Osteoblast (primary cell): ENCODE results near the gene DNAJC9. TPM values are rescaled to one million over a fixed set of nuclear protein-coding genes. Genes with fewer than 3 reads are reported as not detected.

Source experiments
- DNase-seq: peaks from one replicate; pipeline ENCODE4 v3.0.0; 2011; ENCODE audit warnings: low spot score, mixed read lengths; ENCODE audit not compliant: insufficient read length; ENCODE audit errors: missing footprints
- H2AFZ ChIP-seq: 2 replicates; pipeline ENCODE4 v1.6.0; 2011; ENCODE audit warnings: mild to moderate bottlenecking, low read length
- H3K27ac ChIP-seq: 2 replicates; pipeline ENCODE4 v1.5.1; 2011; ENCODE audit warnings: mild to moderate bottlenecking, low read depth, low read length, moderate library complexity
- H3K27me3 ChIP-seq: 2 replicates; pipeline ENCODE4 v1.6.0; 2012; ENCODE audit warnings: mild to moderate bottlenecking, control low read depth, inconsistent platforms, low read length, moderate library complexity; ENCODE audit not compliant: insufficient read depth
- H3K36me3 ChIP-seq: 2 replicates; pipeline ENCODE4 v1.5.1; 2011; ENCODE audit warnings: mild to moderate bottlenecking, low read length, control low read depth, moderate library complexity; ENCODE audit not compliant: insufficient read depth
- H3K4me1 ChIP-seq: 2 replicates; pipeline ENCODE4 v1.5.1; 2011; ENCODE audit warnings: mild to moderate bottlenecking, low read length, control low read depth, moderate library complexity; ENCODE audit not compliant: insufficient read depth
- H3K4me2 ChIP-seq: 2 replicates; pipeline ENCODE4 v1.6.0; 2011; ENCODE audit warnings: mild to moderate bottlenecking, low read length; ENCODE audit not compliant: insufficient read depth
- H3K4me3 ChIP-seq: fragments of 200-600 bp; sonication (generic); 3 replicates; pipeline ENCODE4 v1.5.1; 2012; ENCODE audit warnings: mild to moderate bottlenecking, low read length, inconsistent platforms; ENCODE audit not compliant: insufficient read depth
- H3K79me2 ChIP-seq: 2 replicates; pipeline ENCODE4 v1.6.0; 2012; ENCODE audit warnings: mild to moderate bottlenecking, low read length, control low read depth, inconsistent platforms; ENCODE audit not compliant: insufficient read depth
- H3K9me3 ChIP-seq: 2 replicates; pipeline ENCODE4 v1.5.1; 2011; ENCODE audit warnings: low read depth, low read length, control low read depth
- H4K20me1 ChIP-seq: 2 replicates; pipeline ENCODE4 v1.6.0; 2012; ENCODE audit warnings: mild to moderate bottlenecking, low read length, control low read depth; ENCODE audit not compliant: insufficient read depth
- total RNA-seq: library from RNA; depleted of rRNA; stranded (reverse); fragments of >200 nt; gene quantifications from 2 replicates; pipeline ENCODE4 v1.2.3, GENCODE V29; 2012
- TF ChIP-seq, protein P1 (sequence below): IDR thresholded peaks from 2 replicates; pipeline ENCODE4 v1.5.1; 2011; ENCODE audit warnings: mild to moderate bottlenecking, low read depth, low read length, moderate library complexity; ENCODE audit errors: extremely low read depth

DNAJC9 gene
- total RNA-seq, 1 donor, result 18.8 TPM

DNA sequence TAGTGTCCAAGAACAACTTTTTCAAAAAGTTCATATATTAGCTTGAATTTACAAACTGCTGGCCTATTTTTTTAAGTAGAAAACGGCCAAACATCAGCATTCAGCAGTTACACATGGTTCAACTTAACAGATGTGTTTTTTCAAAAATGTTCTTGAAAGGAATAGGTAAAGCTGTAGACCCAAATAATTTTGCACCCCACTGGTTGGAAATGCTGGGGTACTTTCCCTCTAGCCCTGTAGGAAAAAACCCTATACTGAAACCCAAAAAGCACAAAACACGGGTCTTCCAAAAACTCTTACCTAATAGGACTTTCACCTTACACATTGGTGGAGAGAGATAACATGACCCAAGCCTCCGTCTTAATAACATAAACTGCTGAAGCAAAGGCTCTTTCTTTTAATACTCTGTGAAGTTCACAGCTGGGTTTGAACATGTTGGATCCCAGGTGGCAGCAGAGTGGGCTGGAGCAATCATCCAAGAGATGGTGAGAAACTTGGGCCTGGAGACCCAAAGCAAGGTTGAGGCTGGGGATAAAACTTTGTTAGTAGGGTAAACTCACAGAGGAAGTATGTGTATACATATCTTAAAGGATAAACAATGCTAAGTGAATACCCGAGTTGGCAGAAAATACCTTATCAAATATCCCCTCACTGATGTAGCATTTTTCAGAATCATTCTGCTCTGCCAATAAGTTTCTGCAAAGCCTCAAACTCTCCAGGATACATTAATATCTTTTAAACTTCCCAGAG is 629 bp upstream of the DNAJC9 start:
- Histone ChIP-seq H3K27me3 (no peaks in the 10 kb centered on the region), H3K27ac (peak overlapping the region; percentile 50), H3K79me2 (peaks cover 67% of the 10 kb centered on the region), H4K20me1 (no peaks in the 10 kb centered on the region), H3K4me1 (peaks cover 33% of the 10 kb centered on the region), H2AFZ (peak overlapping the region; percentile 72), H3K36me3 (peaks cover 42% of the 10 kb centered on the region), H3K9me3 (no peaks in the 10 kb centered on the region), H3K4me3 (peak overlapping the region; percentile 89), H3K4me2 (peak overlapping the region; percentile 83)
- TF ChIP-seq, protein P1, sequence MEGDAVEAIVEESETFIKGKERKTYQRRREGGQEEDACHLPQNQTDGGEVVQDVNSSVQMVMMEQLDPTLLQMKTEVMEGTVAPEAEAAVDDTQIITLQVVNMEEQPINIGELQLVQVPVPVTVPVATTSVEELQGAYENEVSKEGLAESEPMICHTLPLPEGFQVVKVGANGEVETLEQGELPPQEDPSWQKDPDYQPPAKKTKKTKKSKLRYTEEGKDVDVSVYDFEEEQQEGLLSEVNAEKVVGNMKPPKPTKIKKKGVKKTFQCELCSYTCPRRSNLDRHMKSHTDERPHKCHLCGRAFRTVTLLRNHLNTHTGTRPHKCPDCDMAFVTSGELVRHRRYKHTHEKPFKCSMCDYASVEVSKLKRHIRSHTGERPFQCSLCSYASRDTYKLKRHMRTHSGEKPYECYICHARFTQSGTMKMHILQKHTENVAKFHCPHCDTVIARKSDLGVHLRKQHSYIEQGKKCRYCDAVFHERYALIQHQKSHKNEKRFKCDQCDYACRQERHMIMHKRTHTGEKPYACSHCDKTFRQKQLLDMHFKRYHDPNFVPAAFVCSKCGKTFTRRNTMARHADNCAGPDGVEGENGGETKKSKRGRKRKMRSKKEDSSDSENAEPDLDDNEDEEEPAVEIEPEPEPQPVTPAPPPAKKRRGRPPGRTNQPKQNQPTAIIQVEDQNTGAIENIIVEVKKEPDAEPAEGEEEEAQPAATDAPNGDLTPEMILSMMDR, result no peak
- DNase-seq, result no peak

DNA sequence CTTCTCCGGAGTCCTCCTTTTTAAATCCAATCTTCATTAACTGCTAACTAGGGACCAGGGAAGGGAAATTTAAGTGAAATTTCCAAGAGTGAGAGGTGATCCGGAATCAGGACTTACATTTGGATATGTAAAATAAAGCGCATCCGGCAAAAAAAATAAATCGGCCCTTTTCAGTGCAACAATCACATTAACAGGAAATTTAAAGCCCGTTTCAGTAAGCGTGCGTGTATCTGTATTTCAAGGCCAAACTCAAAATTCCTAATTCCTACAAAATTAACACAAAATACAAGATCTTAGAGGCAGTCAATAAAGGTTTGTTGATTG is 771 bp downstream of the DNAJC9 start:
- Histone ChIP-seq H3K79me2 (peaks cover 58% of the 10 kb centered on the region), H3K4me3 (peak overlapping the region; percentile 89), H3K36me3 (peaks cover 51% of the 10 kb centered on the region), H3K4me2 (peak overlapping the region; percentile 83), H3K27me3 (no peaks in the 10 kb centered on the region), H3K9me3 (no peaks in the 10 kb centered on the region), H3K27ac (peak overlapping the region; percentile 50), H4K20me1 (no peaks in the 10 kb centered on the region), H2AFZ (peak overlapping the region; percentile 85), H3K4me1 (peaks cover 25% of the 10 kb centered on the region)
- DNase-seq, result no peak
- TF ChIP-seq, protein P1, result no peak

DNA sequence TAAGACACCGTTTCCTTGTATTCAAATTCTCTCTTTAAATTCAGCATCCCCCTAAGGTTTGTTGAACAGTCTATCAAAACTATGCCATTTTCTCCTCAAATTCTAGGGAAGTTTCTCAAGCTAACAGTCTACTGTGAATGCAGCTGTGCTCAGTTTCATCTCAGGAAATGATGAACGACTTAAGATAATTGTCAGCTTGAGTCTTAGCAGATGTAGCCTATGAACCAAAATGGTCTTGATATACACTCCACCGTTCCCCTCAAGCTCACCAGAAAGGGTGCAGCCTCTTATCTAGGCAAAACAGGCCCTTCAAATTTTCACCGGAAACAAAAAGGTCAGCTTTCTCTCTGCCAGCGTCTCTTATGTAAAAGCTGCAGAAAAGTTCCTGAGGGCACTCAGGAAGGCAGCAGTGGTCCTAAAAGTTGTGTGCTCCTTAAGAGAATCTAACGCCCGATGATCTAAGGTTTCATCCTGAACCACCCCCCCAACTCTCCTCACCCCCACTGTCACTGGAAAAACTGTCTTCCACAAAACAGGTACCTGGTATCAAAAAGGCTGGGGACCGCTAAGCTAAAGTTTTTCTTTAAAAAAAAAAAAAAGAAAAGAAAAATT is 2.1 kb downstream of the DNAJC9 start:
- Histone ChIP-seq H3K27ac (no peak overlapping the region), H4K20me1 (no peaks in the 10 kb centered on the region), H3K4me3 (peak overlapping the region; percentile 89), H3K9me3 (no peaks in the 10 kb centered on the region), H3K27me3 (no peaks in the 10 kb centered on the region), H2AFZ (no peak overlapping the region), H3K36me3 (peaks cover 49% of the 10 kb centered on the region), H3K79me2 (peaks cover 46% of the 10 kb centered on the region), H3K4me2 (peak overlapping the region; percentile 83), H3K4me1 (peaks cover 22% of the 10 kb centered on the region)
- no peak for DNase-seq
- TF ChIP-seq, protein P1, result no peak

DNA sequence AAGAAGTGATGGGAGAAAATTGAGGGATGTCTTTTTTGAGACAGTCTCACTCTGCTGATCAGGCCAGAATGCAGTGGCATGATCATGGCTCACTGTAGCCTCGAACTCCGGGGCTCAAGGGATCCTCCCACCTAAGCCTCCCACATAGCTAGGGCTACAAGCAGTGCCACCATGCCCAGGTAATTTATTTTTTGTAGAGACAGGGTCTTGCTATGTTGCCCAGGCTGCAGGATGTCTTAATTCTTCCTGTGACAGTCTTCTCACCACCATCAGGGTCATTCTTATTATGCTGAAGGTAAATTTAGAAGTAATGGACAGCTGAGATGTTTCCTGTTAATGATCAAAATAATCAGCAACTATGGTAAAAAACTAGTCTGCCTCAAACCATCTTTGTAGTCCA is 7.1 kb downstream of the DNAJC9 start:
- Histone ChIP-seq H3K27ac (no peak overlapping the region), H4K20me1 (no peaks in the 10 kb centered on the region), H3K4me1 (peaks cover 3% of the 10 kb centered on the region), H2AFZ (no peak overlapping the region), H3K4me2 (no peak overlapping the region), H3K4me3 (no peak overlapping the region), H3K79me2 (peaks cover 19% of the 10 kb centered on the region), H3K36me3 (peaks cover 61% of the 10 kb centered on the region), H3K9me3 (no peaks in the 10 kb centered on the region), H3K27me3 (no peaks in the 10 kb centered on the region)
- DNase-seq, result no peak
- TF ChIP-seq, protein P1, result no peak
